OCI-LY1 (cell line): Measurements from ENCODE around the gene RP9.

ENCODE experiments used
- H2AFZ ChIP-seq: fragments of 200-600 bp; sonication (generic), shearing (Covaris generic); 2 replicates; pipeline ENCODE4 v1.6.0; 2014; ENCODE audit warnings: antibody characterized with exemption, mild to moderate bottlenecking, low read length
- H3F3A ChIP-seq: fragments of 200-600 bp; sonication (generic), shearing (Covaris generic); 2 replicates; pipeline ENCODE4 v1.6.0; 2014; ENCODE audit warnings: mild to moderate bottlenecking, antibody characterized with exemption, low read length, moderate library complexity; ENCODE audit not compliant: insufficient read depth
- H3K27ac ChIP-seq: fragments of 200-600 bp; sonication (generic); 2 replicates; pipeline ENCODE4 v1.5.1; 2014; ENCODE audit warnings: low read length, mixed run types, mild to moderate bottlenecking, low read depth; ENCODE audit not compliant: poor library complexity, severe bottlenecking
- H3K27me3 ChIP-seq: fragments of 200-600 bp; sonication (generic); 2 replicates; pipeline ENCODE4 v1.6.0; 2014; ENCODE audit warnings: antibody characterized with exemption, mild to moderate bottlenecking, low read length, moderate library complexity; ENCODE audit not compliant: insufficient read depth
- H3K36me3 ChIP-seq: fragments of 200-600 bp; sonication (generic); 2 replicates; pipeline ENCODE4 v1.6.1; 2014; ENCODE audit warnings: mild to moderate bottlenecking, antibody characterized with exemption, low read length, moderate library complexity, mixed read lengths; ENCODE audit not compliant: insufficient read depth
- H3K4me1 ChIP-seq: fragments of 200-600 bp; sonication (generic); 2 replicates; pipeline ENCODE4 v1.5.1; 2014; ENCODE audit warnings: mild to moderate bottlenecking, low read length, moderate library complexity; ENCODE audit not compliant: insufficient read depth, severe bottlenecking
- H3K4me2 ChIP-seq: fragments of 200-600 bp; sonication (generic), shearing (Covaris generic); 2 replicates; pipeline ENCODE4 v1.6.1; 2014; ENCODE audit warnings: low read length
- H3K4me3 ChIP-seq: fragments of 200-600 bp; sonication (generic); 2 replicates; pipeline ENCODE4 v1.5.1; 2014; ENCODE audit warnings: low read length, low read depth, mild to moderate bottlenecking, mixed read lengths; ENCODE audit not compliant: poor library complexity, severe bottlenecking
- H3K79me2 ChIP-seq: fragments of 200-600 bp; shearing (Covaris generic); 2 replicates; pipeline ENCODE4 v1.6.1; 2016; ENCODE audit warnings: mixed run types, low read length, mixed read lengths; ENCODE audit not compliant: insufficient read depth
- H3K9ac ChIP-seq: fragments of 200-600 bp; sonication (generic), shearing (Covaris generic); 2 replicates; pipeline ENCODE4 v1.6.1; 2014; ENCODE audit warnings: mild to moderate bottlenecking, low read length, mixed read lengths
- H3K9me2 ChIP-seq: fragments of 200-600 bp; sonication (generic), shearing (Covaris generic); 2 replicates; pipeline ENCODE4 v1.6.1; 2014; ENCODE audit warnings: low read depth, mild to moderate bottlenecking, low read length, mixed read lengths
- H3K9me3 ChIP-seq: fragments of 200-600 bp; shearing (Covaris generic); 2 replicates; pipeline ENCODE4 v1.6.1; 2014; ENCODE audit warnings: low read length, mixed read lengths
- H4K20me1 ChIP-seq: fragments of 200-600 bp; sonication (generic), shearing (Covaris generic); 2 replicates; pipeline ENCODE4 v1.6.0; 2016; ENCODE audit warnings: mild to moderate bottlenecking, low read length; ENCODE audit not compliant: insufficient read depth
- CTCF ChIP-seq: fragments of 200-600 bp; sonication (generic), shearing (Covaris generic); IDR thresholded peaks from 2 replicates; pipeline ENCODE4 v1.5.1; 2017; ENCODE audit warnings: mild to moderate bottlenecking, antibody characterized with exemption, low read length, moderate library complexity, mixed read lengths
- EZH2 ChIP-seq: fragments of 200-600 bp; sonication (generic), shearing (Covaris generic); IDR thresholded peaks from 2 replicates; pipeline ENCODE4 v1.8.0; 2017; ENCODE audit warnings: borderline replicate concordance, mixed run types, mild to moderate bottlenecking, antibody characterized with exemption, low read length, moderate library complexity, mixed read lengths

The RP9 gene

GRCh38 chr7:33137103-33137502, 27.9 kb upstream of the RP9 start:
- no peak for TF ChIP-seq EZH2
- TF ChIP-seq CTCF, result no peak
- Histone ChIP-seq H4K20me1 (no peaks in the 10 kb centered on the region), H3K4me3 (no peak overlapping the region), H3K9me2 (no peaks in the 10 kb centered on the region), H3K27me3 (no peaks in the 10 kb centered on the region), H3K9ac (no peak overlapping the region), H3K27ac (no peak overlapping the region), H3K4me1 (no peaks in the 10 kb centered on the region), H3F3A (no peaks in the 10 kb centered on the region), H3K79me2 (no peaks in the 10 kb centered on the region), H3K36me3 (no peaks in the 10 kb centered on the region), H3K9me3 (peaks cover 8% of the 10 kb centered on the region), H3K4me2 (no peak overlapping the region), H2AFZ (no peak overlapping the region)

- H3F3A ChIP-seq, result no peaks in the 10 kb centered on the region
- H3K36me3 ChIP-seq, result no peaks in the 10 kb centered on the region
- peaks cover 21% of the 10 kb centered on the region for H3K4me1 ChIP-seq
- peak overlapping the region; percentile 77 for H3K9ac ChIP-seq
- no peaks in the 10 kb centered on the region for H3K27me3 ChIP-seq
- peaks cover 1% of the 10 kb centered on the region for H3K9me3 ChIP-seq
- H3K4me2 ChIP-seq, result peak overlapping the region; percentile 91
- H4K20me1 ChIP-seq, result no peaks in the 10 kb centered on the region
- H3K9me2 ChIP-seq, result no peaks in the 10 kb centered on the region
- H3K79me2 ChIP-seq, result no peaks in the 10 kb centered on the region
- H2AFZ ChIP-seq, result peak overlapping the region; percentile 66; the same call in 1 of the 2 replicates
- H3K27ac ChIP-seq, result no peak overlapping the region
- TF ChIP-seq EZH2 (no peak), CTCF (no peak)
- H3K4me3 ChIP-seq, result peak overlapping the region; percentile 90
Observed at GRCh38 chr7:33130184-33130583, 21.0 kb upstream of the RP9 start.

GRCh38 chr7:33129806-33130153, 20.6 kb upstream of the RP9 start:
- Histone ChIP-seq H2AFZ (peak overlapping the region; percentile 66; the same call in 1 of the 2 replicates), H3K27me3 (no peaks in the 10 kb centered on the region), H3K27ac (no peak overlapping the region), H3K79me2 (no peaks in the 10 kb centered on the region), H3K4me1 (peaks cover 21% of the 10 kb centered on the region), H3K9me2 (no peaks in the 10 kb centered on the region), H3F3A (no peaks in the 10 kb centered on the region), H3K4me3 (peak overlapping the region; percentile 90), H3K4me2 (peak overlapping the region; percentile 91), H4K20me1 (no peaks in the 10 kb centered on the region), H3K36me3 (no peaks in the 10 kb centered on the region), H3K9ac (peak overlapping the region; percentile 77), H3K9me3 (no peaks in the 10 kb centered on the region; the same call in 1 of the 2 replicates)
- no peak for TF ChIP-seq EZH2
- no peak for TF ChIP-seq CTCF
